ENCODE results near the gene PTS. TPM values are rescaled to one million over a fixed set of nuclear protein-coding genes. Genes with fewer than 3 reads are reported as not detected.

The PTS gene
- total and polyA plus RNA-seq, 9 of the 15 experiments (the other 6 are each of a cell fraction or from before 2014, with no cell fraction given) = 27.1 to 72.7 (median 41.1) TPM

DNA sequence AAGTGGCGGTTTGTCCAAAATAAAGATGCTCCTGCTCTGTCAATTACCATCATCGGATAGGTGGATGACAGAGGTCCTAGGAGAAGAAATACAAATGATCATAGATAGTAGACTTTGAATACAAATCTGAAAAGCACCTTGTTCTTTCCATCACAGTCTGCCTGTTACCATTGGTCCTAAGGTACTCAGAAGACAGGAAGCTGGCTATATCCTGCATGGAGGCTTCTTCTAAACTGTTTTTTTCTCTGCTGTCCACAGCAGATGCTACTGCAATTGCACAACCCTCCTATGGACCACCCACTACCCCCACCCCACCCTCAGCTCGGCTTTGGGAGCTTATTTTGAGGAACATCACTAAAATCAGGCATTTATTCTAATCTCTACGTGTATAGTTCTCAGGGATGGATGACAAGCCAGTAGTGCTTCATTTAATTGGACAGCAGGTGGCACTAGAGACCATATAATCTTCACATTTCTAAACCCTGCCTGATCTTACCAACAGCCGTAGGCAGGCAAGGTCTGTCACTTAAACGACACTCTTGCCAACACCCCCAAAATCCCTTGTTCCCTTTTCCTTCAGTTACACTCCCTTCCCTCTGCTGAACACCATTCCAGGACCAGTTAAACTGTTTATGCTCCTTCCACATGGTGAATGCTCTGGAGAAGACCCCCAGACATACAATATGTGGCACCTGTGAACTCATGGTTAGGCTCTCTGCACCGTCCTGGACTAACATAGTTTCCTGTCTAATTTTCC, 6.6 kb upstream of the PTS start:
- H2AFZ ChIP-seq (ENCODE audit: low read depth, low read length) = peak overlapping the region; percentile 46; the same call in 1 of the 2 replicates
- in situ Hi-C loops (cut with MboI) (loop anchor here (5.0 to 10.0 kb wide), 3 partner anchors 63 to 615 kb away; partner anchors contain the start of gene SIK2), intact Hi-C loops (cut with micrococcal nuclease) (loop anchor here (1.0 to 5.0 kb wide), 4 partner anchors 61 to 1068 kb away; no protein-coding TSS in a partner anchor)
- no peak overlapping the region for H3K4me2 ChIP-seq (ENCODE audit: insufficient read depth, low read length)
- BruUV-seq (replicated peaks) = no TSS peak
- WGBS (ENCODE audit: insufficient coverage, low coverage, missing lambda C conversion rate) = 18% methylated on average over 7 of the region's 7 CpGs
- FAIRE-seq (peak; percentile 81), ATAC-seq (peak; percentile 99), DNase-seq (ENCODE audit: extremely low read depth in 1 of 4, low spot score in 3 of 4) (peak; percentile 66 to 84 (median 72))
- no peaks in the 10 kb centered on the region for H3K79me2 ChIP-seq (ENCODE audit: control insufficient read depth, insufficient read depth, low read length)
- H3K9me3 ChIP-seq (replicated peaks; ENCODE audit: control insufficient read depth, insufficient read depth, low read depth, low read length) = no peaks in the 10 kb centered on the region
- no peak overlapping the region for H3K27ac ChIP-seq (ENCODE audit: extremely low read depth, low read depth, low read length)
- ChIA-PET CTCF (ENCODE audit: low intra/inter-chr PET ratio) (interaction anchor here (0.9 to 4.8 kb wide), 4 partner anchors 57 to 1070 kb away, joined by 3 to 95 read pairs (median 7); no protein-coding TSS in a partner anchor), POLR2A (interaction anchor here (0.6 to 1.2 kb wide), 2 partner anchors 46 to 64 kb away, joined by 3 to 4 read pairs; no protein-coding TSS in a partner anchor)
- H3K4me3 ChIP-seq = no peak overlapping the region
- H4K20me1 ChIP-seq (replicated peaks; ENCODE audit: control insufficient read depth, insufficient read depth, low read length) = no peaks in the 10 kb centered on the region
- no peaks in the 10 kb centered on the region for H3K36me3 ChIP-seq (ENCODE audit: control insufficient read depth, insufficient read depth, low read length)
- no peaks in the 10 kb centered on the region for H3K27me3 ChIP-seq (ENCODE audit: control insufficient read depth in 2 of 2, insufficient read depth in 2 of 2, low read length in 2 of 2)
- peaks cover 0 to 4% of the 10 kb centered on the region in 2 experiments; a peak in 1 of 5 replicates for H3K4me1 ChIP-seq (replicated peaks in 1 of 2; ENCODE audit: control insufficient read depth in 2 of 2, insufficient read depth in 2 of 2, low read length in 2 of 2)
- no peaks in the 10 kb centered on the region for H3K9me1 ChIP-seq (ENCODE audit: control insufficient read depth, insufficient read depth, low read length)
- no peak overlapping the region for H3K9ac ChIP-seq (ENCODE audit: insufficient read depth in 1 of 2, low read depth in 2 of 2, low read length in 2 of 2)
- TF ChIP-seq HNRNPLL (IDR thresholded peaks at IDR 0.05; ENCODE audit: low read depth, low read length, poor library complexity, severe bottlenecking) (no peak), SP1 (CRISPR knock-in tag; IDR thresholded peaks at IDR 0.05) (peak; percentile 43; the same call in 1 of the 2 replicates), RAD21 (CRISPR knock-in tag; conservative IDR thresholded peaks at IDR 0.05 in 1 of 2, IDR thresholded peaks at IDR 0.05 in 1 of 2) (peak; percentile 92 to 96), ZNF77 (CRISPR knock-in tag; IDR thresholded peaks at IDR 0.05) (no peak), ARID2 (IDR thresholded peaks at IDR 0.05) (peak; percentile 74), HNRNPK (IDR thresholded peaks at IDR 0.05; ENCODE audit: low read depth, low read length, poor library complexity, severe bottlenecking) (no peak), ZNF668 (CRISPR knock-in tag; IDR thresholded peaks at IDR 0.05) (no peak)
- TF ChIP-seq, protein P1, sequence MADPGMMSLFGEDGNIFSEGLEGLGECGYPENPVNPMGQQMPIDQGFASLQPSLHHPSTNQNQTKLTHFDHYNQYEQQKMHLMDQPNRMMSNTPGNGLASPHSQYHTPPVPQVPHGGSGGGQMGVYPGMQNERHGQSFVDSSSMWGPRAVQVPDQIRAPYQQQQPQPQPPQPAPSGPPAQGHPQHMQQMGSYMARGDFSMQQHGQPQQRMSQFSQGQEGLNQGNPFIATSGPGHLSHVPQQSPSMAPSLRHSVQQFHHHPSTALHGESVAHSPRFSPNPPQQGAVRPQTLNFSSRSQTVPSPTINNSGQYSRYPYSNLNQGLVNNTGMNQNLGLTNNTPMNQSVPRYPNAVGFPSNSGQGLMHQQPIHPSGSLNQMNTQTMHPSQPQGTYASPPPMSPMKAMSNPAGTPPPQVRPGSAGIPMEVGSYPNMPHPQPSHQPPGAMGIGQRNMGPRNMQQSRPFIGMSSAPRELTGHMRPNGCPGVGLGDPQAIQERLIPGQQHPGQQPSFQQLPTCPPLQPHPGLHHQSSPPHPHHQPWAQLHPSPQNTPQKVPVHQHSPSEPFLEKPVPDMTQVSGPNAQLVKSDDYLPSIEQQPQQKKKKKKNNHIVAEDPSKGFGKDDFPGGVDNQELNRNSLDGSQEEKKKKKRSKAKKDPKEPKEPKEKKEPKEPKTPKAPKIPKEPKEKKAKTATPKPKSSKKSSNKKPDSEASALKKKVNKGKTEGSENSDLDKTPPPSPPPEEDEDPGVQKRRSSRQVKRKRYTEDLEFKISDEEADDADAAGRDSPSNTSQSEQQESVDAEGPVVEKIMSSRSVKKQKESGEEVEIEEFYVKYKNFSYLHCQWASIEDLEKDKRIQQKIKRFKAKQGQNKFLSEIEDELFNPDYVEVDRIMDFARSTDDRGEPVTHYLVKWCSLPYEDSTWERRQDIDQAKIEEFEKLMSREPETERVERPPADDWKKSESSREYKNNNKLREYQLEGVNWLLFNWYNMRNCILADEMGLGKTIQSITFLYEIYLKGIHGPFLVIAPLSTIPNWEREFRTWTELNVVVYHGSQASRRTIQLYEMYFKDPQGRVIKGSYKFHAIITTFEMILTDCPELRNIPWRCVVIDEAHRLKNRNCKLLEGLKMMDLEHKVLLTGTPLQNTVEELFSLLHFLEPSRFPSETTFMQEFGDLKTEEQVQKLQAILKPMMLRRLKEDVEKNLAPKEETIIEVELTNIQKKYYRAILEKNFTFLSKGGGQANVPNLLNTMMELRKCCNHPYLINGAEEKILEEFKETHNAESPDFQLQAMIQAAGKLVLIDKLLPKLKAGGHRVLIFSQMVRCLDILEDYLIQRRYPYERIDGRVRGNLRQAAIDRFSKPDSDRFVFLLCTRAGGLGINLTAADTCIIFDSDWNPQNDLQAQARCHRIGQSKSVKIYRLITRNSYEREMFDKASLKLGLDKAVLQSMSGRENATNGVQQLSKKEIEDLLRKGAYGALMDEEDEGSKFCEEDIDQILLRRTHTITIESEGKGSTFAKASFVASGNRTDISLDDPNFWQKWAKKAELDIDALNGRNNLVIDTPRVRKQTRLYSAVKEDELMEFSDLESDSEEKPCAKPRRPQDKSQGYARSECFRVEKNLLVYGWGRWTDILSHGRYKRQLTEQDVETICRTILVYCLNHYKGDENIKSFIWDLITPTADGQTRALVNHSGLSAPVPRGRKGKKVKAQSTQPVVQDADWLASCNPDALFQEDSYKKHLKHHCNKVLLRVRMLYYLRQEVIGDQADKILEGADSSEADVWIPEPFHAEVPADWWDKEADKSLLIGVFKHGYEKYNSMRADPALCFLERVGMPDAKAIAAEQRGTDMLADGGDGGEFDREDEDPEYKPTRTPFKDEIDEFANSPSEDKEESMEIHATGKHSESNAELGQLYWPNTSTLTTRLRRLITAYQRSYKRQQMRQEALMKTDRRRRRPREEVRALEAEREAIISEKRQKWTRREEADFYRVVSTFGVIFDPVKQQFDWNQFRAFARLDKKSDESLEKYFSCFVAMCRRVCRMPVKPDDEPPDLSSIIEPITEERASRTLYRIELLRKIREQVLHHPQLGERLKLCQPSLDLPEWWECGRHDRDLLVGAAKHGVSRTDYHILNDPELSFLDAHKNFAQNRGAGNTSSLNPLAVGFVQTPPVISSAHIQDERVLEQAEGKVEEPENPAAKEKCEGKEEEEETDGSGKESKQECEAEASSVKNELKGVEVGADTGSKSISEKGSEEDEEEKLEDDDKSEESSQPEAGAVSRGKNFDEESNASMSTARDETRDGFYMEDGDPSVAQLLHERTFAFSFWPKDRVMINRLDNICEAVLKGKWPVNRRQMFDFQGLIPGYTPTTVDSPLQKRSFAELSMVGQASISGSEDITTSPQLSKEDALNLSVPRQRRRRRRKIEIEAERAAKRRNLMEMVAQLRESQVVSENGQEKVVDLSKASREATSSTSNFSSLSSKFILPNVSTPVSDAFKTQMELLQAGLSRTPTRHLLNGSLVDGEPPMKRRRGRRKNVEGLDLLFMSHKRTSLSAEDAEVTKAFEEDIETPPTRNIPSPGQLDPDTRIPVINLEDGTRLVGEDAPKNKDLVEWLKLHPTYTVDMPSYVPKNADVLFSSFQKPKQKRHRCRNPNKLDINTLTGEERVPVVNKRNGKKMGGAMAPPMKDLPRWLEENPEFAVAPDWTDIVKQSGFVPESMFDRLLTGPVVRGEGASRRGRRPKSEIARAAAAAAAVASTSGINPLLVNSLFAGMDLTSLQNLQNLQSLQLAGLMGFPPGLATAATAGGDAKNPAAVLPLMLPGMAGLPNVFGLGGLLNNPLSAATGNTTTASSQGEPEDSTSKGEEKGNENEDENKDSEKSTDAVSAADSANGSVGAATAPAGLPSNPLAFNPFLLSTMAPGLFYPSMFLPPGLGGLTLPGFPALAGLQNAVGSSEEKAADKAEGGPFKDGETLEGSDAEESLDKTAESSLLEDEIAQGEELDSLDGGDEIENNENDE (IDR thresholded peaks at IDR 0.05; ENCODE audit: low read depth, low read length) = no peak

Measured in K562 (cell line).